NCI-H2029 (cell line): Measurements from ENCODE around the gene NOP16.

Experiments used
- DNase-seq: peaks from one replicate; lab custom pipeline; 2025; lab: John Stamatoyannopoulos, UW

The NOP16 gene

GRCh38 chr5:176359658-176360057 is 28.7 kb downstream of the NOP16 start:
- DNase-seq = no peak

- DNase-seq = no peak
These were observed 32.2 kb downstream of the NOP16 start for GRCh38 chr5:176356179-176356566.

GRCh38 chr5:176355400-176356178 is 32.8 kb downstream of the NOP16 start:
- DNase-seq = no peak

DNA sequence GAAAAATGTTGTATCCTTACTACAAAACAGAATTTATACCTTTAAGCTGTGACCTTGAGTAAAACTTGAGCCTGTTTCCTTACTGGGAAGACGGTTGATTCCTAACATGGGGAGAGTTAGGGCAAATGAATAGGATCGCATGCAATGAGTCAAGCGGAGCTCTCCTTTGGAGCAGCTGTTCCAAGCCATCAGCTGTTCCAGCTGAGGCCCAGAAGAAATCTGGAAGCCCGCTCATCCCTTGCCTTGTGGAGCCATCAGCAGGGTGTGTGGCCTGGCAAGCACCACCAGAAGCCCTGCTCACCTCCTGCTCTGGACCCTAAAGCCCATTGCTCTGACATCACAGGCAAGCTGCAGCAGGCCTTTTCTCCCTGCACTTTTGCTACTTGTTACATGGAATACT is 34.9 kb downstream of the NOP16 start:
- DNase-seq = no peak

- DNase-seq = no peak
These were observed 36.1 kb downstream of the NOP16 start for GRCh38 chr5:176352116-176352878.

GRCh38 chr5:176350416-176350815 is 38.0 kb downstream of the NOP16 start:
- DNase-seq = no peak

DNA sequence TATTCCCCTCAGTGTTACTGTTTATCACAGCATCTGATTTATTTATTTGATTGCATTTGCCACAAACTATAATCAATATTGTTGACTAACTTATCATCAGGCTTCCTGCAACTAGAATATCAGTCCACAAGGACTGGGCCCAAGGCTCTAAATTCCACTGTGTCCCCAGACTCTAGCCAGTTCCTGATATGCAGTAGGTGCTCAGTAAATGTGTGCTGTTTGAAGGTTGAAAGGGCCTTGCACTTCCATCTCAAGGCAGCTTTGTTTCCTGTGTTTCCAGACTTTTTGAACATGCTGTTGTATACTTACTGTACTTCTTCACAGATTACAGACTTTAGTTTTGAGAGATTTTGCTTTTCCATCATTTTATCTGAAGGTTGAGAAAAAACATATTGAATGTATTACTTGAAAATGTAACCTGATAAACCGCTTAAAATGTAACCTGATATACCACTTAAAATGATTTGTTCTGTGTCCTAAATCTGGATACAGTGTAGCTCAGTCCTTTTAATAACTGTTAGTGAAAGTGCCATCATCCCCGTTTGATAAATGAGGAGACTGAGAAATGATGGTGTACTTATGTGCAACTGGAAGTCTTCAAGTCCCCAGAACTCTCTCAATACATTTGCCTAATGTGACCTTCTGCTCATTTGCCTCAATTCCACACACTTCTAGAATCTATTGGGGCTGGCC is 45.5 kb downstream of the NOP16 start:
- DNase-seq = no peak

DNA sequence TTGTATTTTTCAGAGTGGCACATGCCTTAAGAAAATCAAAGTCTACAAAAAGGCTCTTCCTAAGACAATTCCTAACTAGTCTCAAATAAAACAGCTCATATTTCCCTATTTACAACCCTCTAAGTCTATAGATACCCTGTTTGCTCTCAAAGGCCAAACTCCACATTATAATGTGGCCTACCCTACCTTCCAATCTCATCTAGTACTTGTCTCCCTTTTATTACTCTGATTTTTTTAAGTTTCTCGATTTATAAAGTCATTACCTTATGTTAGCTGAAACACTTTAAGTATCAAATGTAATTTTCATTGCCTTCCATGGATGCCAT is 46.3 kb downstream of the NOP16 start:
- DNase-seq = no peak

DNA sequence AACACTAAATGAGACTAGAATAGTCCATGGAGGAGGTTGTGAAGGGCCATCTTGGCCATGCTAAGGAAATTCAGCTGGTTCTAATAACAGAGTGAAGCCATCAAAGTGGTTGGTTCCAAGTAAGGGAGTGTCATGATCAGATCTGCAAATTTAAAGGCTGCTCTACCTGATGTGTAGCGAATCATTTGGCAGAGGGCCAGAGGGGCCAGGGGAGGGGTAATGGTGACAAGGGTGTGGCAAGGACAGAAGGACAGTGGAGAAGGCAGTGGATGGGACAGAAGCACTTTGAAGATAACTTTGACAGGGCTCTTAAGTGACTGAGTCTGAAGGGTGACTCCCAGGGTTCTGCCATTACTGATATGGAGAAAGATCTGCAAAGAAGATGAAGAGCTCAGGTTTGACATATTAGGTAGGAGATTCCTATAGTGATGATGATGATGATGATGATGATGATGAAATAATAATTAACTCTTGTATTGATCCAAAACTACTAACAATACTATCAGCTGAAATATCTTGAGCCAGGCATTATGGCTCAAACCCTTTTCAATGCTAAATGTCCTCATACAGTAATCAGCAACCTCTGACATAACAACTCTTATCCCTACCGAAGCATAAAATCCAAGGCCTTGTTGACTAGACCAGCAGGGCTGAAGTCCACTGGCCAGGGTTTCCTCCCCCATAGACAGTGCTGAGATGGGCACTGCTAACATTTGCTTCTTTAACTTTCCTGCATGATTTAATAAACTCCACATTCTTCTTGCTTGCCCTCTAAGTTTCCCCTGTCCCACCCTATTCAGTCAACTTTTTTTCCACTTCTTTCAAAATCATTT is 46.9 kb downstream of the NOP16 start:
- no peak for DNase-seq

- DNase-seq = no peak
These were observed 49.1 kb downstream of the NOP16 start for GRCh38 chr5:176339304-176339703.

DNA sequence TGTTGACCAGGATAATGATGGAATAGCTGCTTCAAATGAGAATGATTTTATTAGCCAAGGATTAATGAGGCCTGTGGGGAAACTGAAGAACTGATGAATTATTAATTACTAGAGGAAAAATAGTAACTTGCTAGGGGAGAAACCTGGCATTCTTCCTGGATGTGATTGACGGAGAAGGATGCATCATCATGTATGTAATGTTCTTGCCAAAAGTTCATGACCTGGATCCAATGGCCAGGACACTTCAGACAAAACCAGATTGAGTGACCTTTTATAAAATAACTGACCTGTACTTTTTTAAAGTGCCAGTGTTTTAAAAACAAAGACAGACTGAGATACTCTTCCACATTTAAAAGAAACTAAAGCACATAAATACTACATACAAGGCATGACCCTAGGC is 50.5 kb downstream of the NOP16 start:
- DNase-seq = no peak

DNA sequence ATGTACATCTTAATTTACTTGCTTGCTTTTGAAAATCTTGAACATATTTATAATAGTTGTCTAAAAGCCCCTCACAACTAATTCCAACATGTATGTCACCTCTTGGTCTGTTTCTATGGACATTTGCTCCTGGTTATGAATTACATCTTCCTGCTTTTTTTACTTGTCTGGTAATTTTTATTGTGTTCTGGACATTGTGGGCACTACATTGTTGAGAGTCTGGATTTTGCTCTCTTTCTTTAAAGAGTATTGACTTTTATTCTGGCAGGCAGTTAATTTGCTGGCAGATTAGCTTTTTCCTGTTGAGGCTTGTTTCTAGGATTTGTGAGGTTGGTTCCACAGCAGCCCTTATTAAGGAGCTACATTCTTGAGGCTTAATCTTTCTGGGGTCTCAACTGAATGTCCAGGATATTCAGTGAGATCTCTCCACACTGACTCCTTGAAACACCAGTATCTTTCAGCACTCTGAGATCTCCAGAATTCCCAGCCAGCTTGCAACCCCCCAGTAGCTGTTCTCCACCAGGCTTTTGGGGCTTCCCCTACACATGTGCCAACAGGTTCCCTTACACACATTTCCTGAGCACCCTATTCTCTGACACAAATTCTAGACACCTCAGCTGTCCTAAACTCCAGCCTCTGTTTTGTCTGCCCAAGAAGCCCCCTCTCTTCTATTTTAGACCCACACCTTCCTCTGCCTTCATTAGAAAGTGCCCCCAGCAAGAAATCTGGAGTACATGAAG is 54.2 kb downstream of the NOP16 start:
- no peak for DNase-seq
